Skeletal muscle satellite cell (primary cell): ENCODE results near the gene OGA.

Experiments
- H3K27me3 ChIP-seq: 2 replicates; pipeline ENCODE4 v1.7.0; 2013; ENCODE audit warnings: low read length; ENCODE audit not compliant: control insufficient read depth, insufficient read depth
- H3K36me3 ChIP-seq: 2 replicates; pipeline ENCODE4 v1.7.0; 2013; ENCODE audit warnings: mild to moderate bottlenecking, control low read depth, low read length; ENCODE audit not compliant: insufficient read depth
- H3K4me1 ChIP-seq: 2 replicates; pipeline ENCODE4 v1.7.0; 2013; ENCODE audit warnings: low read length; ENCODE audit not compliant: control insufficient read depth, insufficient read depth
- H3K4me2 ChIP-seq: 2 replicates; pipeline ENCODE4 v1.7.0; 2013; ENCODE audit warnings: mild to moderate bottlenecking, low read length
- H3K4me3 ChIP-seq: 2 replicates; pipeline ENCODE4 v1.7.0; 2013; ENCODE audit warnings: low read length
- H3K9ac ChIP-seq: 2 replicates; pipeline ENCODE4 v1.7.0; 2013; ENCODE audit warnings: mild to moderate bottlenecking, low read depth, low read length, moderate library complexity
- H3K9me3 ChIP-seq: replicated peaks from 2 replicates; pipeline ENCODE4 v1.7.0; 2013; ENCODE audit warnings: mild to moderate bottlenecking, control low read depth, low read length

Gene OGA

GRCh38 chr10:101778151-101778780 is 40.0 kb downstream of the OGA start:
- Histone ChIP-seq H3K36me3 (no peaks in the 10 kb centered on the region), H3K9me3 (no peaks in the 10 kb centered on the region), H3K4me1 (peaks cover 27% of the 10 kb centered on the region), H3K4me3 (no peak overlapping the region), H3K4me2 (no peak overlapping the region), H3K27me3 (peaks cover 28% of the 10 kb centered on the region), H3K9ac (no peak overlapping the region)

- Histone ChIP-seq H3K4me1 (peaks cover 27% of the 10 kb centered on the region), H3K9me3 (no peaks in the 10 kb centered on the region), H3K4me2 (no peak overlapping the region), H3K27me3 (peaks cover 34% of the 10 kb centered on the region), H3K4me3 (no peak overlapping the region), H3K9ac (no peak overlapping the region), H3K36me3 (no peaks in the 10 kb centered on the region)
Observed at GRCh38 chr10:101777619-101778145, 40.6 kb downstream of the OGA start.

GRCh38 chr10:101776161-101776817 is 42.0 kb downstream of the OGA start:
- H3K9me3 ChIP-seq: no peaks in the 10 kb centered on the region
- no peak overlapping the region for H3K4me2 ChIP-seq
- no peaks in the 10 kb centered on the region for H3K36me3 ChIP-seq
- no peak overlapping the region for H3K4me3 ChIP-seq
- peaks cover 15% of the 10 kb centered on the region for H3K4me1 ChIP-seq
- peaks cover 45% of the 10 kb centered on the region for H3K27me3 ChIP-seq
- H3K9ac ChIP-seq: no peak overlapping the region

- Histone ChIP-seq H3K9ac (no peak within 1 kb of the TSS), H3K36me3 (no peaks in the 10 kb centered on the region), H3K4me2 (peak within 1 kb of the TSS; percentile 76), H3K4me3 (no peak within 1 kb of the TSS), H3K27me3 (peaks cover 47% of the 10 kb centered on the region), H3K4me1 (peaks cover 9% of the 10 kb centered on the region), H3K9me3 (no peaks in the 10 kb centered on the region)
Observed at GRCh38 chr10:101775273-101776160, 42.7 kb downstream of the OGA start, which contains the start of gene FGF8. TSS of gene FGF8 (minus strand) at chr10:101776114. CDS start at chr10:101775900, 214 bp downstream.

GRCh38 chr10:101774589-101775272 is 43.5 kb downstream of the OGA start:
- Histone ChIP-seq H3K4me1 (peaks cover 2% of the 10 kb centered on the region), H3K9ac (no peak overlapping the region), H3K4me3 (no peak overlapping the region), H3K4me2 (no peak overlapping the region), H3K27me3 (peaks cover 47% of the 10 kb centered on the region), H3K9me3 (no peaks in the 10 kb centered on the region), H3K36me3 (no peaks in the 10 kb centered on the region)

- Histone ChIP-seq H3K4me1 (no peaks in the 10 kb centered on the region), H3K36me3 (no peaks in the 10 kb centered on the region), H3K4me2 (no peak overlapping the region), H3K9me3 (no peaks in the 10 kb centered on the region), H3K4me3 (no peak overlapping the region), H3K9ac (no peak overlapping the region), H3K27me3 (peaks cover 51% of the 10 kb centered on the region)
Observed at GRCh38 chr10:101773923-101774588, 44.2 kb downstream of the OGA start.

GRCh38 chr10:101772895-101773761 is 45.1 kb downstream of the OGA start:
- Histone ChIP-seq H3K9ac (no peak overlapping the region), H3K4me3 (no peak overlapping the region), H3K36me3 (no peaks in the 10 kb centered on the region), H3K9me3 (no peaks in the 10 kb centered on the region), H3K4me1 (no peaks in the 10 kb centered on the region), H3K27me3 (peaks cover 60% of the 10 kb centered on the region), H3K4me2 (no peak overlapping the region)

GRCh38 chr10:101772017-101772894 is 46.0 kb downstream of the OGA start:
- Histone ChIP-seq H3K4me3 (no peak overlapping the region), H3K9me3 (no peaks in the 10 kb centered on the region), H3K27me3 (peaks cover 67% of the 10 kb centered on the region), H3K4me1 (no peaks in the 10 kb centered on the region), H3K4me2 (no peak overlapping the region), H3K9ac (no peak overlapping the region), H3K36me3 (no peaks in the 10 kb centered on the region)

GRCh38 chr10:101771380-101771779 is 46.9 kb downstream of the OGA start:
- Histone ChIP-seq H3K27me3 (peaks cover 71% of the 10 kb centered on the region), H3K9me3 (no peaks in the 10 kb centered on the region)

More at GRCh38 chr10:101771380-101771779, 46.9 kb downstream of the OGA start:
- H3K4me2 ChIP-seq: no peak overlapping the region
- no peaks in the 10 kb centered on the region for H3K4me1 ChIP-seq
- no peak overlapping the region for H3K4me3 ChIP-seq
- H3K9ac ChIP-seq: no peak overlapping the region
- no peaks in the 10 kb centered on the region for H3K36me3 ChIP-seq
